Measurements from ENCODE around the gene ABHD17A. TPM values are rescaled to one million over a fixed set of nuclear protein-coding genes. Genes with fewer than 3 reads are reported as not detected.

Gene ABHD17A
- total and polyA plus RNA-seq, 9 of the 15 experiments (the other 6 are each of a cell fraction or from before 2014, with no cell fraction given): 0.04 to 135 (median 21.8) TPM; not detected in 1

DNA sequence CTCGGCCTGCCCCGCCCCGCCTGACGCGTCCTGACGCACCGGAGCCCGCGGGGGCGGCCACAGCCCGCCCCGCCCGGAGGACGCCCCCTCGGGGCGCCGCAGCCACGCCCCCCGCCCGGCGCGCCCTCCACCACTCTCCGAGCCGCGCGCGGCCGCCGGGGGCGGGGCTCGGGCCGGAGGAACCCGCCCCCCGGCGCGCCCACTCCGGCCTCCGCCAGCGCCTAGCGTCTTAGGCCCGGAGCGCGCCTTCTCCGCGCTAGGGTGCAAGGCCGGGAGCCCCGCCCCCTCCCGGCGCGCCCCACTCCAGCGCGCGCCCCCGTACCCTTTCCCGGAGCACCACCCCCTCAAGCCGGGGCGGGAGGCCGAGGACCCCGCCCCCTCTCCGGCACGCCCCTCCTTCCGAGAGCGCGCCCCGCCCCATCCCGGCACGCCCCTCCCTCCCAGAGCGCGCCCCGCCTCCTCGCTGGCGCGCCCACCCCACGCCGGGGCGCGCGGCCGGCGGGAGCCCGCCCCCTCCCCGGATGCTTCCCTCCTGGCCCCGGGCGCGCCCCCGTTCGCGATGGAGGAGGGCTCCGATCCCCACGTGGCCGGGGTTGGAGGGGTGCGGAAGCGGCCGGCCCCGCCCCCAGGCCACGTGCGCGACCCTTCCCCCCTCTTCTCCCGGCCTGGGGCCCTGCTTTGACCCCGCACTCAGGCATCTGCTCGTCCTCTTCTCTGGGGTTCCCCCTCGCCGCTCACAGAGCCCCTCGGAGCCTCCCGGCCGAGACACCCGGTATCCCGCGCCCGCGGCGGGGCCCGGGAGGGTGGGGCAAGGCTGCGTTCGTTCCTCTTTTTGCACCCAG, 21.4 kb downstream of the ABHD17A start (continued):
- TF ChIP-seq, protein P1, sequence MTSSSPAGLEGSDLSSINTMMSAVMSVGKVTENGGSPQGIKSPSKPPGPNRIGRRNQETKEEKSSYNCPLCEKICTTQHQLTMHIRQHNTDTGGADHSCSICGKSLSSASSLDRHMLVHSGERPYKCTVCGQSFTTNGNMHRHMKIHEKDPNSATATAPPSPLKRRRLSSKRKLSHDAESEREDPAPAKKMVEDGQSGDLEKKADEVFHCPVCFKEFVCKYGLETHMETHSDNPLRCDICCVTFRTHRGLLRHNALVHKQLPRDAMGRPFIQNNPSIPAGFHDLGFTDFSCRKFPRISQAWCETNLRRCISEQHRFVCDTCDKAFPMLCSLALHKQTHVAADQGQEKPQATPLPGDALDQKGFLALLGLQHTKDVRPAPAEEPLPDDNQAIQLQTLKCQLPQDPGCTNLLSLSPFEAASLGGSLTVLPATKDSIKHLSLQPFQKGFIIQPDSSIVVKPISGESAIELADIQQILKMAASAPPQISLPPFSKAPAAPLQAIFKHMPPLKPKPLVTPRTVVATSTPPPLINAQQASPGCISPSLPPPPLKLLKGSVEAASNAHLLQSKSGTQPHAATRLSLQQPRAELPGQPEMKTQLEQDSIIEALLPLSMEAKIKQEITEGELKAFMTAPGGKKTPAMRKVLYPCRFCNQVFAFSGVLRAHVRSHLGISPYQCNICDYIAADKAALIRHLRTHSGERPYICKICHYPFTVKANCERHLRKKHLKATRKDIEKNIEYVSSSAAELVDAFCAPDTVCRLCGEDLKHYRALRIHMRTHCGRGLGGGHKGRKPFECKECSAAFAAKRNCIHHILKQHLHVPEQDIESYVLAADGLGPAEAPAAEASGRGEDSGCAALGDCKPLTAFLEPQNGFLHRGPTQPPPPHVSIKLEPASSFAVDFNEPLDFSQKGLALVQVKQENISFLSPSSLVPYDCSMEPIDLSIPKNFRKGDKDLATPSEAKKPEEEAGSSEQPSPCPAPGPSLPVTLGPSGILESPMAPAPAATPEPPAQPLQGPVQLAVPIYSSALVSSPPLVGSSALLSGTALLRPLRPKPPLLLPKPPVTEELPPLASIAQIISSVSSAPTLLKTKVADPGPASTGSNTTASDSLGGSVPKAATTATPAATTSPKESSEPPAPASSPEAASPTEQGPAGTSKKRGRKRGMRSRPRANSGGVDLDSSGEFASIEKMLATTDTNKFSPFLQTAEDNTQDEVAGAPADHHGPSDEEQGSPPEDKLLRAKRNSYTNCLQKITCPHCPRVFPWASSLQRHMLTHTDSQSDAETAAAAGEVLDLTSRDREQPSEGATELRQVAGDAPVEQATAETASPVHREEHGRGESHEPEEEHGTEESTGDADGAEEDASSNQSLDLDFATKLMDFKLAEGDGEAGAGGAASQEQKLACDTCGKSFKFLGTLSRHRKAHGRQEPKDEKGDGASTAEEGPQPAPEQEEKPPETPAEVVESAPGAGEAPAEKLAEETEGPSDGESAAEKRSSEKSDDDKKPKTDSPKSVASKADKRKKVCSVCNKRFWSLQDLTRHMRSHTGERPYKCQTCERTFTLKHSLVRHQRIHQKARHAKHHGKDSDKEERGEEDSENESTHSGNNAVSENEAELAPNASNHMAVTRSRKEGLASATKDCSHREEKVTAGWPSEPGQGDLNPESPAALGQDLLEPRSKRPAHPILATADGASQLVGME (CRISPR knock-in tag; IDR thresholded peaks at IDR 0.05): no peak
- no peak for TF ChIP-seq ZNF584 (CRISPR knock-in tag; IDR thresholded peaks at IDR 0.05; ENCODE audit: low read depth)
- no peak for TF ChIP-seq CCAR2 (IDR thresholded peaks at IDR 0.05; ENCODE audit: low read depth, low read length)
- TF ChIP-seq SREBF1 (IDR thresholded peaks at IDR 0.05; ENCODE audit: borderline replicate concordance, low read depth, low read length): no peak
- TF ChIP-seq SMARCC2 (IDR thresholded peaks at IDR 0.05; ENCODE audit: low read depth): no peak
- TF ChIP-seq, protein P2, sequence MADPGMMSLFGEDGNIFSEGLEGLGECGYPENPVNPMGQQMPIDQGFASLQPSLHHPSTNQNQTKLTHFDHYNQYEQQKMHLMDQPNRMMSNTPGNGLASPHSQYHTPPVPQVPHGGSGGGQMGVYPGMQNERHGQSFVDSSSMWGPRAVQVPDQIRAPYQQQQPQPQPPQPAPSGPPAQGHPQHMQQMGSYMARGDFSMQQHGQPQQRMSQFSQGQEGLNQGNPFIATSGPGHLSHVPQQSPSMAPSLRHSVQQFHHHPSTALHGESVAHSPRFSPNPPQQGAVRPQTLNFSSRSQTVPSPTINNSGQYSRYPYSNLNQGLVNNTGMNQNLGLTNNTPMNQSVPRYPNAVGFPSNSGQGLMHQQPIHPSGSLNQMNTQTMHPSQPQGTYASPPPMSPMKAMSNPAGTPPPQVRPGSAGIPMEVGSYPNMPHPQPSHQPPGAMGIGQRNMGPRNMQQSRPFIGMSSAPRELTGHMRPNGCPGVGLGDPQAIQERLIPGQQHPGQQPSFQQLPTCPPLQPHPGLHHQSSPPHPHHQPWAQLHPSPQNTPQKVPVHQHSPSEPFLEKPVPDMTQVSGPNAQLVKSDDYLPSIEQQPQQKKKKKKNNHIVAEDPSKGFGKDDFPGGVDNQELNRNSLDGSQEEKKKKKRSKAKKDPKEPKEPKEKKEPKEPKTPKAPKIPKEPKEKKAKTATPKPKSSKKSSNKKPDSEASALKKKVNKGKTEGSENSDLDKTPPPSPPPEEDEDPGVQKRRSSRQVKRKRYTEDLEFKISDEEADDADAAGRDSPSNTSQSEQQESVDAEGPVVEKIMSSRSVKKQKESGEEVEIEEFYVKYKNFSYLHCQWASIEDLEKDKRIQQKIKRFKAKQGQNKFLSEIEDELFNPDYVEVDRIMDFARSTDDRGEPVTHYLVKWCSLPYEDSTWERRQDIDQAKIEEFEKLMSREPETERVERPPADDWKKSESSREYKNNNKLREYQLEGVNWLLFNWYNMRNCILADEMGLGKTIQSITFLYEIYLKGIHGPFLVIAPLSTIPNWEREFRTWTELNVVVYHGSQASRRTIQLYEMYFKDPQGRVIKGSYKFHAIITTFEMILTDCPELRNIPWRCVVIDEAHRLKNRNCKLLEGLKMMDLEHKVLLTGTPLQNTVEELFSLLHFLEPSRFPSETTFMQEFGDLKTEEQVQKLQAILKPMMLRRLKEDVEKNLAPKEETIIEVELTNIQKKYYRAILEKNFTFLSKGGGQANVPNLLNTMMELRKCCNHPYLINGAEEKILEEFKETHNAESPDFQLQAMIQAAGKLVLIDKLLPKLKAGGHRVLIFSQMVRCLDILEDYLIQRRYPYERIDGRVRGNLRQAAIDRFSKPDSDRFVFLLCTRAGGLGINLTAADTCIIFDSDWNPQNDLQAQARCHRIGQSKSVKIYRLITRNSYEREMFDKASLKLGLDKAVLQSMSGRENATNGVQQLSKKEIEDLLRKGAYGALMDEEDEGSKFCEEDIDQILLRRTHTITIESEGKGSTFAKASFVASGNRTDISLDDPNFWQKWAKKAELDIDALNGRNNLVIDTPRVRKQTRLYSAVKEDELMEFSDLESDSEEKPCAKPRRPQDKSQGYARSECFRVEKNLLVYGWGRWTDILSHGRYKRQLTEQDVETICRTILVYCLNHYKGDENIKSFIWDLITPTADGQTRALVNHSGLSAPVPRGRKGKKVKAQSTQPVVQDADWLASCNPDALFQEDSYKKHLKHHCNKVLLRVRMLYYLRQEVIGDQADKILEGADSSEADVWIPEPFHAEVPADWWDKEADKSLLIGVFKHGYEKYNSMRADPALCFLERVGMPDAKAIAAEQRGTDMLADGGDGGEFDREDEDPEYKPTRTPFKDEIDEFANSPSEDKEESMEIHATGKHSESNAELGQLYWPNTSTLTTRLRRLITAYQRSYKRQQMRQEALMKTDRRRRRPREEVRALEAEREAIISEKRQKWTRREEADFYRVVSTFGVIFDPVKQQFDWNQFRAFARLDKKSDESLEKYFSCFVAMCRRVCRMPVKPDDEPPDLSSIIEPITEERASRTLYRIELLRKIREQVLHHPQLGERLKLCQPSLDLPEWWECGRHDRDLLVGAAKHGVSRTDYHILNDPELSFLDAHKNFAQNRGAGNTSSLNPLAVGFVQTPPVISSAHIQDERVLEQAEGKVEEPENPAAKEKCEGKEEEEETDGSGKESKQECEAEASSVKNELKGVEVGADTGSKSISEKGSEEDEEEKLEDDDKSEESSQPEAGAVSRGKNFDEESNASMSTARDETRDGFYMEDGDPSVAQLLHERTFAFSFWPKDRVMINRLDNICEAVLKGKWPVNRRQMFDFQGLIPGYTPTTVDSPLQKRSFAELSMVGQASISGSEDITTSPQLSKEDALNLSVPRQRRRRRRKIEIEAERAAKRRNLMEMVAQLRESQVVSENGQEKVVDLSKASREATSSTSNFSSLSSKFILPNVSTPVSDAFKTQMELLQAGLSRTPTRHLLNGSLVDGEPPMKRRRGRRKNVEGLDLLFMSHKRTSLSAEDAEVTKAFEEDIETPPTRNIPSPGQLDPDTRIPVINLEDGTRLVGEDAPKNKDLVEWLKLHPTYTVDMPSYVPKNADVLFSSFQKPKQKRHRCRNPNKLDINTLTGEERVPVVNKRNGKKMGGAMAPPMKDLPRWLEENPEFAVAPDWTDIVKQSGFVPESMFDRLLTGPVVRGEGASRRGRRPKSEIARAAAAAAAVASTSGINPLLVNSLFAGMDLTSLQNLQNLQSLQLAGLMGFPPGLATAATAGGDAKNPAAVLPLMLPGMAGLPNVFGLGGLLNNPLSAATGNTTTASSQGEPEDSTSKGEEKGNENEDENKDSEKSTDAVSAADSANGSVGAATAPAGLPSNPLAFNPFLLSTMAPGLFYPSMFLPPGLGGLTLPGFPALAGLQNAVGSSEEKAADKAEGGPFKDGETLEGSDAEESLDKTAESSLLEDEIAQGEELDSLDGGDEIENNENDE (IDR thresholded peaks at IDR 0.05; ENCODE audit: low read depth, low read length): no peak
- TF ChIP-seq ZNF445 (CRISPR knock-in tag; IDR thresholded peaks at IDR 0.05; ENCODE audit: low read depth): no peak

All from K562 (cell line).